ENCODE data around the gene CARM1.

DNA sequence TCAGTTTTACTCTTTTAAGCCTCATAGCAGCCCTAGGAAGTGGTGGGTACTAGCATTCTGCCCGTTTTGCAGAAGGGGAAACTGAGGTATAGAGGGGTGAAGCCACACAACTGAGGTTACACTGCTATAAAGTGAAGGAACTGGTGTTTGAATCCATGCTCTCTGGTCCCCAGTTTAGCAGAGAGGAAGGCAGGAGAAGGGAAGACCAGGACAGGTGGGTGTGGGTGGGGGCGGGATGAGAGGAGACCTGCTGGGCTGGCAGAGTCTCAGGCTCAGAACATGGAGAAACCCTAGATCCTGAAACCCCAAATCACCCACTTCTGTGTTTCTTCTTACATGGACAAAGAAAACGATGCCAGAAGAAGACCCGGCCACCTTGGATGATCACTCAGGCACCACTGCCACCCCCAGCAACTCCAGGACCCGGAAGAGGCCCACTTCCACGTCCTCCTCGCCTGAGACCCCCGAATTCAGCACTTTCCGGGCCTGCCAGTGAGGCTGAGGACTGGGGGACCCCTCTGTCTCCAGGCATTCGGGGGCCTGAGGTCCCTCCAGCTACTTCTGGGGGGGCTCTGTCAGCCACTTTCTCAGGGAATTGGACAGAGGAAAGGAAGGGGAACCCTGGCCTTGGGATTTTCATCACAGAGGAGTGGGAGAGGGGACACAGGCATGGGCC, 2.3 kb upstream of the CARM1 start:
- TF ChIP-seq, protein P1, sequence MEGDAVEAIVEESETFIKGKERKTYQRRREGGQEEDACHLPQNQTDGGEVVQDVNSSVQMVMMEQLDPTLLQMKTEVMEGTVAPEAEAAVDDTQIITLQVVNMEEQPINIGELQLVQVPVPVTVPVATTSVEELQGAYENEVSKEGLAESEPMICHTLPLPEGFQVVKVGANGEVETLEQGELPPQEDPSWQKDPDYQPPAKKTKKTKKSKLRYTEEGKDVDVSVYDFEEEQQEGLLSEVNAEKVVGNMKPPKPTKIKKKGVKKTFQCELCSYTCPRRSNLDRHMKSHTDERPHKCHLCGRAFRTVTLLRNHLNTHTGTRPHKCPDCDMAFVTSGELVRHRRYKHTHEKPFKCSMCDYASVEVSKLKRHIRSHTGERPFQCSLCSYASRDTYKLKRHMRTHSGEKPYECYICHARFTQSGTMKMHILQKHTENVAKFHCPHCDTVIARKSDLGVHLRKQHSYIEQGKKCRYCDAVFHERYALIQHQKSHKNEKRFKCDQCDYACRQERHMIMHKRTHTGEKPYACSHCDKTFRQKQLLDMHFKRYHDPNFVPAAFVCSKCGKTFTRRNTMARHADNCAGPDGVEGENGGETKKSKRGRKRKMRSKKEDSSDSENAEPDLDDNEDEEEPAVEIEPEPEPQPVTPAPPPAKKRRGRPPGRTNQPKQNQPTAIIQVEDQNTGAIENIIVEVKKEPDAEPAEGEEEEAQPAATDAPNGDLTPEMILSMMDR (IDR thresholded peaks at IDR 0.05 in 2 of 3, conservative IDR thresholded peaks at IDR 0.05 in 1 of 3; ENCODE audit: borderline replicate concordance in 1 of 3, insufficient read depth in 1 of 3, low read depth in 2 of 3, low read length in 2 of 3) = no peak
- TF ChIP-seq, protein P2, sequence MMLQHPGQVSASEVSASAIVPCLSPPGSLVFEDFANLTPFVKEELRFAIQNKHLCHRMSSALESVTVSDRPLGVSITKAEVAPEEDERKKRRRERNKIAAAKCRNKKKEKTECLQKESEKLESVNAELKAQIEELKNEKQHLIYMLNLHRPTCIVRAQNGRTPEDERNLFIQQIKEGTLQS (IDR thresholded peaks at IDR 0.05) = no peak
- TF ChIP-seq SIN3A (IDR thresholded peaks at IDR 0.05; ENCODE audit: low read depth) (no peak), EZH2 (IDR thresholded peaks at IDR 0.05) (no peak), POLR2A (IDR thresholded peaks at IDR 0.05; ENCODE audit: borderline replicate concordance, extremely low read depth, insufficient read depth, insufficient read length) (no peak), POLR2AphosphoS5 (IDR thresholded peaks at IDR 0.05; ENCODE audit: low read depth, low read length) (no peak), YY1 (IDR thresholded peaks at IDR 0.05; ENCODE audit: extremely low read depth, insufficient replicate concordance, low read depth, low read length) (no peak), RAD21 (IDR thresholded peaks at IDR 0.05; ENCODE audit: low read depth) (no peak), SRF (IDR thresholded peaks at IDR 0.05; ENCODE audit: low read depth) (no peak), CEBPB (IDR thresholded peaks at IDR 0.05; ENCODE audit: low read depth) (no peak), CBX3 (IDR thresholded peaks at IDR 0.05; ENCODE audit: low read depth) (no peak), JUND (IDR thresholded peaks at IDR 0.05) (no peak)
- TF ChIP-seq, protein P3, sequence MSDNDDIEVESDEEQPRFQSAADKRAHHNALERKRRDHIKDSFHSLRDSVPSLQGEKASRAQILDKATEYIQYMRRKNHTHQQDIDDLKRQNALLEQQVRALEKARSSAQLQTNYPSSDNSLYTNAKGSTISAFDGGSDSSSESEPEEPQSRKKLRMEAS (IDR thresholded peaks at IDR 0.05) = no peak
- TF ChIP-seq, protein P4, sequence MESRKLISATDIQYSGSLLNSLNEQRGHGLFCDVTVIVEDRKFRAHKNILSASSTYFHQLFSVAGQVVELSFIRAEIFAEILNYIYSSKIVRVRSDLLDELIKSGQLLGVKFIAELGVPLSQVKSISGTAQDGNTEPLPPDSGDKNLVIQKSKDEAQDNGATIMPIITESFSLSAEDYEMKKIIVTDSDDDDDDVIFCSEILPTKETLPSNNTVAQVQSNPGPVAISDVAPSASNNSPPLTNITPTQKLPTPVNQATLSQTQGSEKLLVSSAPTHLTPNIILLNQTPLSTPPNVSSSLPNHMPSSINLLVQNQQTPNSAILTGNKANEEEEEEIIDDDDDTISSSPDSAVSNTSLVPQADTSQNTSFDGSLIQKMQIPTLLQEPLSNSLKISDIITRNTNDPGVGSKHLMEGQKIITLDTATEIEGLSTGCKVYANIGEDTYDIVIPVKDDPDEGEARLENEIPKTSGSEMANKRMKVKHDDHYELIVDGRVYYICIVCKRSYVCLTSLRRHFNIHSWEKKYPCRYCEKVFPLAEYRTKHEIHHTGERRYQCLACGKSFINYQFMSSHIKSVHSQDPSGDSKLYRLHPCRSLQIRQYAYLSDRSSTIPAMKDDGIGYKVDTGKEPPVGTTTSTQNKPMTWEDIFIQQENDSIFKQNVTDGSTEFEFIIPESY (IDR thresholded peaks at IDR 0.05; ENCODE audit: extremely low read depth, insufficient replicate concordance, low read length) = no peak
